Suprapubic skin (tissue), 4 donors: ENCODE data around the gene RHBDL3.

ENCODE experiments used
- CTCF ChIP-seq, 2 donors: fragments of 200-600 bp in 1 of 2; fragments of 450-650 bp in 1 of 2; sonication (generic) in 1 of 2; IDR thresholded peaks; one replicate each; pipeline ENCODE4 v1.5.1; 2016 to 2019; ENCODE audit warnings: antibody characterized with exemption in 2 of 2, mild to moderate bottlenecking in 1 of 2, moderate library complexity in 1 of 2
- POLR2A ChIP-seq, 2 donors: fragments of 450-650 bp; IDR thresholded peaks; one replicate each; pipeline ENCODE4 v1.6.1; 2017; ENCODE audit warnings: antibody characterized with exemption in 2 of 2, mild to moderate bottlenecking in 2 of 2, moderate library complexity in 2 of 2
- POLR2AphosphoS5 ChIP-seq, 3 donors: sonication (generic); formaldehyde crosslinking; IDR thresholded peaks; one replicate each; pipeline ENCODE4 v1.6.1; 2017; ENCODE audit warnings: antibody characterized with exemption in 3 of 3

GRCh38 chr17:32276171-32276601 is 10.6 kb downstream of the RHBDL3 start:
- TF ChIP-seq CTCF (IDR thresholded peaks at IDR 0.05) (no peak), POLR2A (IDR thresholded peaks at IDR 0.05) (no peak), POLR2AphosphoS5 (IDR thresholded peaks at IDR 0.05) (no peak)
